ENCODE data around the gene TRIML1.

DNA sequence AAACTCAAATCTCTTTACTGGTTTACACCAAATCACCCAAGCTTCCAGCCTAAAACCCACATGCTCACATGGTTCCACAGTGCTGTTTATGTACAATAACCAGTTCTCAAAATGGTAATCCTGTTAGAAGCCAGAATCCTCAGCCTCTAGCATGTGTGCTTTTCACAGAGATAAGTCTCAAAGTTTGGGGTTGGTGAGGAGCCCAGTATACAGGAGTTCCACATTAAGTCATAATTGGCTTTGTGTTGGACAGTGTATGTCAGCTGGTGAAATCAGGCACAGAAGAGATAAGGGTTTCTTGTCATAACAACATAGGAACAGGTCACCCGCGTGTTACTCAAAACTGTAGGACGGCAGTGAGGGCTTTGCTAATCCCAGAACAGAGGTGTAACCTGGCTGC, at the start of gene TRIML1:
- TF ChIP-seq, protein P1, sequence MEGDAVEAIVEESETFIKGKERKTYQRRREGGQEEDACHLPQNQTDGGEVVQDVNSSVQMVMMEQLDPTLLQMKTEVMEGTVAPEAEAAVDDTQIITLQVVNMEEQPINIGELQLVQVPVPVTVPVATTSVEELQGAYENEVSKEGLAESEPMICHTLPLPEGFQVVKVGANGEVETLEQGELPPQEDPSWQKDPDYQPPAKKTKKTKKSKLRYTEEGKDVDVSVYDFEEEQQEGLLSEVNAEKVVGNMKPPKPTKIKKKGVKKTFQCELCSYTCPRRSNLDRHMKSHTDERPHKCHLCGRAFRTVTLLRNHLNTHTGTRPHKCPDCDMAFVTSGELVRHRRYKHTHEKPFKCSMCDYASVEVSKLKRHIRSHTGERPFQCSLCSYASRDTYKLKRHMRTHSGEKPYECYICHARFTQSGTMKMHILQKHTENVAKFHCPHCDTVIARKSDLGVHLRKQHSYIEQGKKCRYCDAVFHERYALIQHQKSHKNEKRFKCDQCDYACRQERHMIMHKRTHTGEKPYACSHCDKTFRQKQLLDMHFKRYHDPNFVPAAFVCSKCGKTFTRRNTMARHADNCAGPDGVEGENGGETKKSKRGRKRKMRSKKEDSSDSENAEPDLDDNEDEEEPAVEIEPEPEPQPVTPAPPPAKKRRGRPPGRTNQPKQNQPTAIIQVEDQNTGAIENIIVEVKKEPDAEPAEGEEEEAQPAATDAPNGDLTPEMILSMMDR (IDR thresholded peaks at IDR 0.05; ENCODE audit: control extremely low read depth in 1 of 3, insufficient read depth in 1 of 3, low read depth in 1 of 3, low read length in 3 of 3), result no peak
- no peak for TF ChIP-seq POLR2AphosphoS5 (IDR thresholded peaks at IDR 0.05; ENCODE audit: low read depth, low read length)
- TF ChIP-seq EP300 (IDR thresholded peaks at IDR 0.05; ENCODE audit: borderline replicate concordance in 1 of 2, low read depth in 2 of 2, low read length in 2 of 2), result no peak
- no peak for TF ChIP-seq ZNF274 (IDR thresholded peaks at IDR 0.05; ENCODE audit: borderline replicate concordance, extremely low read depth, low read length)
- no peak for TF ChIP-seq EZH2 (IDR thresholded peaks at IDR 0.05; ENCODE audit: low read depth, low read length, severe bottlenecking)
- TF ChIP-seq JUN (IDR thresholded peaks at IDR 0.05; ENCODE audit: low read depth, low read length), result no peak
- TF ChIP-seq POLR2A (IDR thresholded peaks at IDR 0.05; ENCODE audit: control extremely low read depth in 1 of 2, low read depth in 2 of 2, low read length in 2 of 2), result no peak
- TF ChIP-seq CHD2 (IDR thresholded peaks at IDR 0.05; ENCODE audit: low read length), result no peak
- no peak for TF ChIP-seq SIN3A (conservative IDR thresholded peaks at IDR 0.05 in 1 of 2, IDR thresholded peaks at IDR 0.05 in 1 of 2; ENCODE audit: low read depth in 1 of 2, low read length in 2 of 2)
- TF ChIP-seq, protein P2, sequence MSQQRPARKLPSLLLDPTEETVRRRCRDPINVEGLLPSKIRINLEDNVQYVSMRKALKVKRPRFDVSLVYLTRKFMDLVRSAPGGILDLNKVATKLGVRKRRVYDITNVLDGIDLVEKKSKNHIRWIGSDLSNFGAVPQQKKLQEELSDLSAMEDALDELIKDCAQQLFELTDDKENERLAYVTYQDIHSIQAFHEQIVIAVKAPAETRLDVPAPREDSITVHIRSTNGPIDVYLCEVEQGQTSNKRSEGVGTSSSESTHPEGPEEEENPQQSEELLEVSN (IDR thresholded peaks at IDR 0.05), result no peak

All from H1 (cell line).